Measurements from ENCODE around the gene VPS29. TPM values are rescaled to one million over a fixed set of nuclear protein-coding genes. Genes with fewer than 3 reads are reported as not detected.

Gene VPS29
- 72.6 and 84.7 TPM in 2 replicates for total RNA-seq (ENCODE audit: low replicate concordance)
- long read RNA-seq, transcript VPS29-206 (4 exons, 1,523 nt) = major isoform, 91 of 137 reads
- long read RNA-seq, partial matches to known transcripts = 4 of 137 reads
- long read RNA-seq, other reads (novel, unspliced or antisense) = 38 of 137 reads

GRCh38 chr12:110501752-110502738 is at the start of gene VPS29, which contains the start of gene RAD9B:
Gene VPS29, minus strand, starts transcription at chr12:110502111. Its CDS starts 60 bp downstream, at chr12:110502051.
Gene RAD9B, plus strand, starts transcription at chr12:110502331. Its CDS starts 7 bp downstream, at chr12:110502338.
- H3K27ac Mint-ChIP-seq = peak within 1 kb of the TSS; percentile 96
- peak; percentile 97 for DNase-seq (ENCODE audit: extremely low spot score, unreplicated experiment)
- peaks cover 4% of the 10 kb centered on the region for H3K27me3 Mint-ChIP-seq
- H3K4me1 Mint-ChIP-seq (ENCODE audit: unreplicated experiment) = peaks cover 17% of the 10 kb centered on the region
- peaks cover 8% of the 10 kb centered on the region for H3K9me3 Mint-ChIP-seq
- peak within 1 kb of the TSS; percentile 100 for H3K4me3 Mint-ChIP-seq
- TF ChIP-seq CTCF (conservative IDR thresholded peaks at IDR 0.05) = no peak
- peaks cover 6% of the 10 kb centered on the region for H3K36me3 Mint-ChIP-seq

- Mint-ChIP-seq H3K4me1 (ENCODE audit: unreplicated experiment) (peaks cover 19% of the 10 kb centered on the region), H3K4me3 (no peak overlapping the region), H3K27ac (no peak overlapping the region), H3K9me3 (no peaks in the 10 kb centered on the region), H3K36me3 (peaks cover 21% of the 10 kb centered on the region), H3K27me3 (no peaks in the 10 kb centered on the region)
- no peak for DNase-seq (ENCODE audit: extremely low spot score, unreplicated experiment)
- no peak for TF ChIP-seq CTCF (conservative IDR thresholded peaks at IDR 0.05)
These were observed 49.1 kb upstream of the VPS29 start for GRCh38 chr12:110550981-110551380.

- H3K27me3 Mint-ChIP-seq = no peaks in the 10 kb centered on the region
- H3K4me3 Mint-ChIP-seq = no peak overlapping the region
- no peak for TF ChIP-seq CTCF (conservative IDR thresholded peaks at IDR 0.05)
- H3K9me3 Mint-ChIP-seq = no peaks in the 10 kb centered on the region
- DNase-seq (ENCODE audit: extremely low spot score, unreplicated experiment) = no peak
- peak overlapping the region; percentile 19 for H3K27ac Mint-ChIP-seq
- peaks cover 25% of the 10 kb centered on the region for H3K36me3 Mint-ChIP-seq
- peaks cover 7% of the 10 kb centered on the region for H3K4me1 Mint-ChIP-seq (ENCODE audit: unreplicated experiment)
These were observed 47.8 kb upstream of the VPS29 start for GRCh38 chr12:110549716-110550115.

- Mint-ChIP-seq H3K4me3 (no peak overlapping the region), H3K36me3 (peaks cover 26% of the 10 kb centered on the region), H3K4me1 (ENCODE audit: unreplicated experiment) (peaks cover 9% of the 10 kb centered on the region), H3K27ac (no peak overlapping the region), H3K9me3 (no peaks in the 10 kb centered on the region), H3K27me3 (no peaks in the 10 kb centered on the region)
- DNase-seq (ENCODE audit: extremely low spot score, unreplicated experiment) = no peak
- TF ChIP-seq CTCF (conservative IDR thresholded peaks at IDR 0.05) = no peak
These were observed 46.8 kb upstream of the VPS29 start for GRCh38 chr12:110548678-110549077.

- no peaks in the 10 kb centered on the region for H3K27me3 Mint-ChIP-seq
- no peak overlapping the region for H3K4me3 Mint-ChIP-seq
- DNase-seq (ENCODE audit: extremely low spot score, unreplicated experiment) = no peak
- H3K36me3 Mint-ChIP-seq = peaks cover 31% of the 10 kb centered on the region
- TF ChIP-seq CTCF (conservative IDR thresholded peaks at IDR 0.05) = no peak
- H3K27ac Mint-ChIP-seq = no peak overlapping the region
- peaks cover 15% of the 10 kb centered on the region for H3K4me1 Mint-ChIP-seq (ENCODE audit: unreplicated experiment)
- no peaks in the 10 kb centered on the region for H3K9me3 Mint-ChIP-seq
These were observed 45.2 kb upstream of the VPS29 start for GRCh38 chr12:110547090-110547489.

All from type B pancreatic cell (in vitro differentiated cells).